H9 (cell line): Measurements from ENCODE around the gene RNASE1. TPM values are rescaled to one million over a fixed set of nuclear protein-coding genes. Genes with fewer than 3 reads are reported as not detected.

Experiments
- DNase-seq: peaks from one replicate; pipeline ENCODE4 v3.0.0-alpha.2; 2017
- H2AFZ ChIP-seq: one replicate; pipeline ENCODE4 v1.6.1; 2013; ENCODE audit warnings: mild to moderate bottlenecking, low read length, control low read depth, moderate library complexity
- H2AK5ac ChIP-seq: 2 replicates; pipeline ENCODE4 v1.6.1; 2013; ENCODE audit warnings: low read length, control low read depth, mixed read lengths; ENCODE audit not compliant: insufficient read length
- H2BK120ac ChIP-seq: one replicate; pipeline ENCODE4 v1.6.1; 2013; ENCODE audit warnings: low read depth, mild to moderate bottlenecking, low read length, control low read depth, inconsistent platforms; ENCODE audit not compliant: poor library complexity, severe bottlenecking
- H2BK12ac ChIP-seq: 2 replicates; pipeline ENCODE4 v1.6.1; 2013; ENCODE audit warnings: low read length, control low read depth, mixed read lengths, low read depth; ENCODE audit not compliant: insufficient read length
- H2BK15ac ChIP-seq: 2 replicates; pipeline ENCODE4 v1.6.1; 2013; ENCODE audit warnings: low read depth, low read length, control low read depth
- H2BK20ac ChIP-seq: one replicate; pipeline ENCODE4 v1.6.1; 2013; ENCODE audit warnings: low read depth, mild to moderate bottlenecking, low read length, control low read depth, inconsistent platforms; ENCODE audit not compliant: poor library complexity, severe bottlenecking
- H2BK5ac ChIP-seq: 2 replicates; pipeline ENCODE4 v1.6.1; 2013; ENCODE audit warnings: low read length, control low read depth, mixed read lengths; ENCODE audit not compliant: insufficient read length
- H3K14ac ChIP-seq: 2 replicates; pipeline ENCODE4 v1.6.1; 2013; ENCODE audit warnings: low read length, control low read depth; ENCODE audit not compliant: insufficient read depth
- H3K18ac ChIP-seq: 2 replicates; pipeline ENCODE4 v1.6.1; 2013; ENCODE audit warnings: low read depth, mild to moderate bottlenecking, mixed read lengths, low read length, control low read depth; ENCODE audit not compliant: insufficient read length
- H3K23ac ChIP-seq: 2 replicates; pipeline ENCODE4 v1.6.1; 2013; ENCODE audit warnings: low read length, control low read depth, mixed read lengths, low read depth; ENCODE audit not compliant: insufficient read length
- H3K23me2 ChIP-seq: 2 replicates; pipeline ENCODE4 v1.6.1; 2013; ENCODE audit warnings: low read depth, mild to moderate bottlenecking, mixed read lengths, low read length, control low read depth; ENCODE audit not compliant: insufficient read length, poor library complexity, severe bottlenecking
- H3K27ac ChIP-seq: 2 replicates; pipeline ENCODE4 v1.5.1; 2013; ENCODE audit warnings: low read length, control low read depth, mixed read lengths, low read depth; ENCODE audit not compliant: insufficient read length
- H3K27me3 ChIP-seq: 2 replicates; pipeline ENCODE4 v1.6.1; 2013; ENCODE audit warnings: low read length, control low read depth, inconsistent platforms; ENCODE audit not compliant: insufficient read depth
- H3K4ac ChIP-seq: 2 replicates; pipeline ENCODE4 v1.6.1; 2013; ENCODE audit warnings: low read depth, mild to moderate bottlenecking, control low read depth, inconsistent platforms, low read length, moderate library complexity
- H3K4me1 ChIP-seq: 2 replicates; pipeline ENCODE4 v1.6.1; 2013; ENCODE audit warnings: low read length, control low read depth, inconsistent platforms; ENCODE audit not compliant: insufficient read depth
- H3K4me2 ChIP-seq: 2 replicates; pipeline ENCODE4 v1.6.1; 2013; ENCODE audit warnings: low read length, control low read depth, mixed read lengths; ENCODE audit not compliant: insufficient read length, insufficient read depth
- H3K56ac ChIP-seq: 2 replicates; pipeline ENCODE4 v1.6.1; 2013; ENCODE audit warnings: low read depth, mild to moderate bottlenecking, mixed read lengths, low read length, control low read depth; ENCODE audit not compliant: insufficient read length
- H3K79me1 ChIP-seq: 2 replicates; pipeline ENCODE4 v1.6.1; 2013; ENCODE audit warnings: low read depth, mild to moderate bottlenecking, moderate library complexity, low read length, control low read depth, inconsistent platforms; ENCODE audit not compliant: insufficient read depth, poor library complexity, severe bottlenecking
- H3K79me2 ChIP-seq: 2 replicates; pipeline ENCODE4 v1.6.1; 2013; ENCODE audit warnings: low read length, control low read depth, inconsistent platforms; ENCODE audit not compliant: insufficient read depth
- H3K9ac ChIP-seq: 2 replicates; pipeline ENCODE4 v1.6.1; 2013; ENCODE audit warnings: low read length, control low read depth, mixed read lengths; ENCODE audit not compliant: insufficient read length; ENCODE audit errors: extremely low read depth
- H3K9me3 ChIP-seq: one replicate; pipeline ENCODE4 v1.6.1; 2013; ENCODE audit warnings: low read depth, low read length, inconsistent platforms; ENCODE audit not compliant: control insufficient read depth
- H3T11ph ChIP-seq: one replicate; pipeline ENCODE4 v1.6.1; 2013; ENCODE audit warnings: mild to moderate bottlenecking, low read length, control low read depth, inconsistent platforms
- H4K20me1 ChIP-seq: one replicate; pipeline ENCODE4 v1.6.1; 2013; ENCODE audit not compliant: control insufficient read depth, insufficient read length, insufficient read depth
- H4K5ac ChIP-seq: 2 replicates; pipeline ENCODE4 v1.6.1; 2013; ENCODE audit warnings: low read depth, mild to moderate bottlenecking, mixed read lengths, low read length, control low read depth; ENCODE audit not compliant: insufficient read length
- H4K8ac ChIP-seq: replicated peaks from 2 replicates; pipeline ENCODE4 v1.6.1; 2013; ENCODE audit warnings: low read length, control low read depth, mixed read lengths, low read depth; ENCODE audit not compliant: insufficient read length
- H4K91ac ChIP-seq: 2 replicates; pipeline ENCODE4 v1.6.1; 2013; ENCODE audit warnings: low read depth, mild to moderate bottlenecking, moderate library complexity, mixed read lengths, low read length, control low read depth; ENCODE audit not compliant: insufficient read length
- H3K27ac Mint-ChIP-seq, 3 experiments: 2 replicates in 2 of 3; 3 replicates in 1 of 3; pipeline ENCODE4 v1.8.0; 2020 to 2021; ENCODE audit warnings: mixed read lengths in 3 of 3, mild to moderate bottlenecking in 1 of 3, moderate library complexity in 1 of 3
- H3K27me3 Mint-ChIP-seq: 2 replicates; pipeline ENCODE4 v1.8.0; 2021; ENCODE audit warnings: low read depth, mild to moderate bottlenecking, moderate library complexity, mixed read lengths
- H3K36me3 Mint-ChIP-seq, 3 experiments: 2 replicates in 2 of 3; 3 replicates in 1 of 3; pipeline ENCODE4 v1.8.0; 2020 to 2021; ENCODE audit warnings: low read depth in 3 of 3, mixed read lengths in 3 of 3; ENCODE audit not compliant: insufficient read depth in 1 of 3
- H3K4me1 Mint-ChIP-seq, 2 experiments: 2 replicates each; pipeline ENCODE4 v1.8.0; 2020; ENCODE audit warnings: mixed read lengths in 2 of 2
- H3K4me3 Mint-ChIP-seq, 2 experiments: 2 replicates in 1 of 2; 3 replicates in 1 of 2; pipeline ENCODE4 v1.8.0; 2020 to 2021; ENCODE audit warnings: mild to moderate bottlenecking in 2 of 2, mixed read lengths in 2 of 2, moderate library complexity in 1 of 2
- H3K9me3 Mint-ChIP-seq, 2 experiments: 2 replicates in 1 of 2; 3 replicates in 1 of 2; pipeline ENCODE4 v1.8.0; 2020; ENCODE audit warnings: mild to moderate bottlenecking in 2 of 2, mixed read lengths in 2 of 2, moderate library complexity in 1 of 2
- CTCF ChIP-seq: fragments of 200-600 bp; sonication (generic); conservative IDR thresholded peaks from 3 replicates; pipeline ENCODE4 v1.8.0; 2021; ENCODE audit warnings: antibody characterized with exemption, mild to moderate bottlenecking
- WGBS: extraction: QIAGEN DNeasy Blood & Tissue Kit; methylation state at CpG from one replicate; pipeline ENCODE4 v1.1.7; 2013; ENCODE audit warnings: missing lambda C conversion rate, low lambda C conversion rate, mixed read lengths; ENCODE audit not compliant: insufficient read length; ENCODE audit errors: extremely low coverage; 5-methylcytosine and 5-hydroxymethylcytosine counted together
- total RNA-seq: library from RNA; stranded (reverse); gene quantifications from 2 replicates; pipeline ENCODE4 v1.2.1, GENCODE V29; 2021

The RNASE1 gene
- total RNA-seq, 1 experiment from 2014 or later: 1.2 TPM

GRCh38 chr14:20775901-20776300, 26.7 kb downstream of the RNASE1 start:
- H2AFZ ChIP-seq: no peak overlapping the region
- H2BK120ac ChIP-seq: no peak overlapping the region
- H3K9me3 ChIP-seq: no peaks in the 10 kb centered on the region
- H3K27ac Mint-ChIP-seq: peak overlapping the region in 1 of 3 experiments; percentile 84; a peak in 1 of 7 replicates
- no peak overlapping the region for H2AK5ac ChIP-seq
- H3K23ac ChIP-seq: no peak overlapping the region
- no peak overlapping the region for H3K4ac ChIP-seq
- 0 out of 7 replicates have a peak, but pooled peaks cover 0 to 1% (median 0%) of the 10 kb centered on the region in 3 experiments for H3K36me3 Mint-ChIP-seq
- no peak overlapping the region for H3K18ac ChIP-seq
- H3K27me3 Mint-ChIP-seq: no peaks in the 10 kb centered on the region
- no peak overlapping the region for H3K4me3 Mint-ChIP-seq
- H2BK20ac ChIP-seq: no peak overlapping the region
- no peak overlapping the region for H2BK15ac ChIP-seq
- H3K79me2 ChIP-seq: no peaks in the 10 kb centered on the region
- no peak overlapping the region for H4K8ac ChIP-seq
- DNase-seq: no peak
- no peaks in the 10 kb centered on the region for H3K23me2 ChIP-seq
- H3K27ac ChIP-seq: no peak overlapping the region
- no peak overlapping the region for H4K91ac ChIP-seq
- no peaks in the 10 kb centered on the region for H3K27me3 ChIP-seq
- no peak overlapping the region for H3K4me2 ChIP-seq
- H2BK12ac ChIP-seq: no peak overlapping the region
- H3K14ac ChIP-seq: no peak overlapping the region
- no peak for TF ChIP-seq CTCF
- no peak overlapping the region for H3K56ac ChIP-seq
- H3T11ph ChIP-seq: no peak overlapping the region
- no peaks in the 10 kb centered on the region for H3K79me1 ChIP-seq
- no CpG with 5 or more reads among the region's 1 CpG for WGBS
- no peak overlapping the region for H4K5ac ChIP-seq
- H3K9ac ChIP-seq: no peak overlapping the region
- peaks cover 17% of the 10 kb centered on the region for H3K4me1 ChIP-seq
- H2BK5ac ChIP-seq: no peak overlapping the region
- no peaks in the 10 kb centered on the region for H4K20me1 ChIP-seq
- H3K4me1 Mint-ChIP-seq: peaks cover 63 to 67% of the 10 kb centered on the region in 2 experiments
- peaks cover 0 to 3% of the 10 kb centered on the region in 2 experiments; a peak in 2 of 5 replicates for H3K9me3 Mint-ChIP-seq
